Kidney (tissue), 14 donors: Measurements from ENCODE around the gene CYBA. TPM values are rescaled to one million over a fixed set of nuclear protein-coding genes. Genes with fewer than 3 reads are reported as not detected.
"Not testable (repeated sequence)": the region's sequence is repeated elsewhere in the genome, so short reads cannot be mapped to it uniquely, and the experiment has no call there.

Experiments
- DNase-seq, 5 donors: peaks; one replicate each; pipeline ENCODE4 v3.0.0-alpha.2; 2013 to 2020
- FAIRE-seq: peaks from 2 replicates; lab custom pipeline; 2012; peaks lifted over from hg19 to GRCh38; lab: Jason Lieb, UNC
- H3K27ac ChIP-seq, 2 donors: one replicate each; pipeline ENCODE4 v1.7.0; 2013; ENCODE audit warnings: low read depth in 2 of 2, low read length in 2 of 2, inconsistent platforms in 1 of 2
- H3K27me3 ChIP-seq: one replicate; pipeline ENCODE4 v1.7.1; 2013; ENCODE audit warnings: low read length, inconsistent platforms; ENCODE audit not compliant: control insufficient read depth, insufficient read depth
- H3K36me3 ChIP-seq, 3 donors: one replicate each; pipeline versions ENCODE4 v1.7.0 to v1.7.1; 2013; ENCODE audit warnings: low read length in 3 of 3, control low read depth in 1 of 3, inconsistent platforms in 1 of 3; ENCODE audit not compliant: insufficient read depth in 3 of 3, control insufficient read depth in 2 of 3
- H3K4me1 ChIP-seq, 3 donors: one replicate each; pipeline versions ENCODE4 v1.7.0 to v1.7.1; 2013; ENCODE audit warnings: low read length in 3 of 3, inconsistent platforms in 1 of 3, low read depth in 1 of 3; ENCODE audit not compliant: control insufficient read depth in 2 of 3, insufficient read depth in 2 of 3
- H3K4me3 ChIP-seq, 3 donors: one replicate each; pipeline versions ENCODE4 v1.7.0 to v1.8.1; 2013; ENCODE audit warnings: low read length in 3 of 3, control low read depth in 1 of 3, inconsistent platforms in 1 of 3
- H3K9ac ChIP-seq, 3 donors: one replicate each; pipeline versions ENCODE4 v1.7.0 to v1.7.1; 2013; ENCODE audit warnings: low read length in 3 of 3, control low read depth in 1 of 3, inconsistent platforms in 1 of 3
- H3K9me3 ChIP-seq, 3 donors: one replicate each; pipeline versions ENCODE4 v1.7.0 to v1.7.1; 2013; ENCODE audit warnings: low read length in 3 of 3, control low read depth in 1 of 3, inconsistent platforms in 1 of 3; ENCODE audit not compliant: control insufficient read depth in 2 of 3, insufficient read depth in 1 of 3
- CTCF ChIP-seq: IDR thresholded peaks from 3 replicates; pipeline ENCODE4 v1.5.1; 2012; ENCODE audit warnings: mild to moderate bottlenecking, moderate library complexity, borderline replicate concordance; ENCODE audit not compliant: insufficient read depth; ENCODE audit errors: extremely low read depth
- intact Hi-C: fragments of 100-400 bp; cut with DNase I; formaldehyde crosslinking; loops from one replicate; pipeline ENCODE4 v1.11.1; 2022
- polyA plus RNA-seq: library from polyadenylated mRNA; stranded (reverse); fragments of 350-450 nt; fragmentation: Illumina TruSeq; extraction: RNeasy Lipid Tissue Mini Kit (QIAGEN cat#74804); gene quantifications from one replicate; pipeline ENCODE4 v1.2.3, GENCODE V29; 2014; ENCODE audit warnings: low read depth, low replicate concordance; ENCODE audit not compliant: insufficient read depth
- total RNA-seq: library from RNA; stranded (reverse); fragmentation: NEBNext Ultra II Directional; extraction: Animal tissue kit (Norgen Biotek cat#: 25700); gene quantifications from one replicate; pipeline ENCODE4 v1.2.1, GENCODE V29; 2021
- donor health status: control.
- donor health status: control.
- donor health status: control.
- donor health status: control.
- donor health status: control.
- donor health status: DM: yes; HTN: yes; CAD: no.
- donor health status: Normal renal cell carcinoma (clear cell type).

The CYBA gene
- total and polyA plus RNA-seq, 2 donors from 2014 or later: 263 to 395 TPM

GRCh38 chr16:88610080-88610479 is 40.8 kb downstream of the CYBA start:
- no peaks in the 10 kb centered on the region for H3K27me3 ChIP-seq
- no peaks in the 10 kb centered on the region for H3K9me3 ChIP-seq
- FAIRE-seq (no peak), DNase-seq (no peak)
- no peaks in the 10 kb centered on the region for H3K4me1 ChIP-seq
- no peak overlapping the region for H3K4me3 ChIP-seq
- H3K36me3 ChIP-seq: peaks cover 0 to 36% (median 24%) of the 10 kb centered on the region in 3 donors
- no peak for TF ChIP-seq CTCF
- no peak overlapping the region for H3K27ac ChIP-seq
- intact Hi-C loops: no loop called here
- H3K9ac ChIP-seq: no peak overlapping the region

GRCh38 chr16:88609426-88609825 is 41.4 kb downstream of the CYBA start:
- FAIRE-seq, H3K4me1 ChIP-seq, H3K4me3 ChIP-seq, H3K9me3 ChIP-seq, intact Hi-C loops, DNase-seq, H3K27ac ChIP-seq, H3K27me3 ChIP-seq, H3K9ac ChIP-seq: not testable (repeated sequence)
- peaks cover 0 to 36% (median 24%) of the 10 kb centered on the region in 3 donors for H3K36me3 ChIP-seq

- no peak overlapping the region for H3K4me3 ChIP-seq
- DNase-seq (no peak), FAIRE-seq (no peak)
- intact Hi-C loops: no loop called here
- no peaks in the 10 kb centered on the region for H3K4me1 ChIP-seq
- no peak overlapping the region for H3K27ac ChIP-seq
- H3K9me3 ChIP-seq: no peaks in the 10 kb centered on the region
- no peak overlapping the region for H3K9ac ChIP-seq
- peaks cover 0 to 27% (median 18%) of the 10 kb centered on the region in 3 donors for H3K36me3 ChIP-seq
- TF ChIP-seq CTCF: no peak
- H3K27me3 ChIP-seq: no peaks in the 10 kb centered on the region
These were observed 42.8 kb downstream of the CYBA start for GRCh38 chr16:88608076-88608475.

GRCh38 chr16:88606148-88606757 is 44.6 kb downstream of the CYBA start:
- no peaks in the 10 kb centered on the region for H3K4me1 ChIP-seq
- intact Hi-C loops: no loop called here
- no peak for FAIRE-seq
- peaks cover 1 to 26% (median 25%) of the 10 kb centered on the region in 3 donors for H3K36me3 ChIP-seq
- H3K4me3 ChIP-seq: no peak overlapping the region
- no peak for TF ChIP-seq CTCF
- H3K9ac ChIP-seq: no peak overlapping the region
- H3K27me3 ChIP-seq: no peaks in the 10 kb centered on the region
- DNase-seq: no peak
- H3K27ac ChIP-seq: no peak overlapping the region
- no peaks in the 10 kb centered on the region for H3K9me3 ChIP-seq
